GM21528 (cell line): ENCODE data around the gene SBK3.
A peak's percentile ranks its signal among the peaks of the same experiment; 100 is the strongest.
"Not testable (repeated sequence)": the region's sequence is repeated elsewhere in the genome, so short reads cannot be mapped to it uniquely, and the experiment has no call there.

Source experiments
- ATAC-seq: cut with Tn5 transposase; IDR thresholded peaks from one replicate; pipeline ENCODE4 v1.9.1; 2021; ENCODE audit warnings: mild to moderate bottlenecking, moderate library complexity; ENCODE audit not compliant: unreplicated experiment, low FRiP score

The SBK3 gene

GRCh38 chr19:55545443-55545842, at the start of gene SBK3:
SBK3 (minus strand) TSS chr19:55545543; CDS start chr19:55545543, 0 bp downstream.
- ATAC-seq, result no peak

- no peak for ATAC-seq
Observed at GRCh38 chr19:55593096-55593772, 47.9 kb upstream of the SBK3 start.

- ATAC-seq, result no peak
Observed at GRCh38 chr19:55592391-55593090, 47.2 kb upstream of the SBK3 start.

GRCh38 chr19:55591555-55591954, 46.2 kb upstream of the SBK3 start:
- no peak for ATAC-seq

- no peak for ATAC-seq
Observed at GRCh38 chr19:55590617-55591016, 45.3 kb upstream of the SBK3 start.

- no peak for ATAC-seq
Observed at GRCh38 chr19:55590109-55590508, 44.8 kb upstream of the SBK3 start.

GRCh38 chr19:55588738-55589137, 43.4 kb upstream of the SBK3 start:
- no peak for ATAC-seq

- ATAC-seq, result peak; percentile 77
Observed at GRCh38 chr19:55586976-55587668, 41.8 kb upstream of the SBK3 start.

- ATAC-seq, result no peak
Observed at GRCh38 chr19:55585658-55586339, 40.5 kb upstream of the SBK3 start.

- ATAC-seq, result no peak
Observed at GRCh38 chr19:55584871-55585270, 39.5 kb upstream of the SBK3 start.

GRCh38 chr19:55583897-55584296, 38.6 kb upstream of the SBK3 start:
- not testable (repeated sequence) for ATAC-seq

GRCh38 chr19:55582284-55582683, 36.9 kb upstream of the SBK3 start:
- not testable (repeated sequence) for ATAC-seq

- ATAC-seq, result no peak
Observed at GRCh38 chr19:55581823-55582223, 36.5 kb upstream of the SBK3 start.

GRCh38 chr19:55581145-55581822, 35.9 kb upstream of the SBK3 start:
- ATAC-seq, result no peak

- no peak for ATAC-seq
Observed at GRCh38 chr19:55580628-55581144, 35.3 kb upstream of the SBK3 start, which contains the start of gene ZNF579. ZNF579 (minus strand) TSS chr19:55580848; CDS start chr19:55579639, 1,209 bp downstream.

- ATAC-seq, result no peak
Observed at GRCh38 chr19:55579766-55580621, 34.7 kb upstream of the SBK3 start.

- ATAC-seq, result no peak
Observed at GRCh38 chr19:55578761-55579747, 33.7 kb upstream of the SBK3 start.
